Gastroesophageal sphincter (tissue), 4 donors: Measurements from ENCODE around the gene MYZAP. TPM values are rescaled to one million over a fixed set of nuclear protein-coding genes. Genes with fewer than 3 reads are reported as not detected.

Experiments
- ATAC-seq: fragments of 150-250 bp; one replicate; pipeline ENCODE4 v1.9.1; 2016; ENCODE audit warnings: mild to moderate bottlenecking, moderate library complexity
- H3K27ac ChIP-seq, 4 donors: fragments of 200-600 bp; sonication (generic) in 3 of 4; 1 replicate in 3 of 4; 2 replicates in 1 of 4; pipeline ENCODE4 v1.5.1; 2016 to 2019
- H3K27me3 ChIP-seq: fragments of 200-600 bp; sonication (generic); one replicate; pipeline ENCODE4 v1.5.1; 2019
- H3K36me3 ChIP-seq, 2 donors: fragments of 200-600 bp; sonication (generic); one replicate each; pipeline ENCODE4 v1.5.1; 2019; ENCODE audit warnings: control low read depth in 1 of 2
- H3K4me1 ChIP-seq, 3 donors: fragments of 200-600 bp; sonication (generic); 1 replicate in 2 of 3; 2 replicates in 1 of 3; pipeline ENCODE4 v1.5.1; 2016 to 2019; ENCODE audit warnings: control low read depth in 2 of 3
- H3K4me3 ChIP-seq, 2 donors: fragments of 200-600 bp; sonication (generic); one replicate each; pipeline ENCODE4 v1.5.1; 2019; ENCODE audit warnings: mild to moderate bottlenecking in 1 of 2, moderate library complexity in 1 of 2
- H3K9me3 ChIP-seq, 3 donors: fragments of 200-600 bp; sonication (generic); one replicate each; pipeline ENCODE4 v1.5.1; 2017 to 2019; ENCODE audit warnings: control low read depth in 2 of 3
- CTCF ChIP-seq, 4 experiments: fragments of 200-600 bp in 2 of 4; fragments of 450-650 bp in 2 of 4; sonication (generic) in 1 of 4; IDR thresholded peaks; one replicate each; pipeline ENCODE4 v1.5.1; 2017 to 2019; ENCODE audit warnings: antibody characterized with exemption in 4 of 4, mild to moderate bottlenecking in 2 of 4, moderate library complexity in 2 of 4
- EP300 ChIP-seq: sonication (generic); formaldehyde crosslinking; IDR thresholded peaks from one replicate; pipeline ENCODE4 v1.6.1; 2017; ENCODE audit warnings: antibody characterized with exemption, mild to moderate bottlenecking
- POLR2A ChIP-seq, 2 donors: fragments of 450-650 bp; IDR thresholded peaks; one replicate each; pipeline ENCODE4 v1.6.1; 2017; ENCODE audit warnings: antibody characterized with exemption in 2 of 2, mild to moderate bottlenecking in 2 of 2, moderate library complexity in 1 of 2
- POLR2AphosphoS5 ChIP-seq: sonication (generic); formaldehyde crosslinking; IDR thresholded peaks from one replicate; pipeline ENCODE4 v1.6.1; 2017; ENCODE audit warnings: antibody characterized with exemption
- WGBS, 2 donors: methylation state at CpG; one replicate each; pipeline ENCODE4 v1.1.5; 2018; ENCODE audit warnings: low coverage in 1 of 2; 5-methylcytosine and 5-hydroxymethylcytosine counted together
- total RNA-seq, 4 donors: library from RNA; depleted of rRNA; stranded (reverse); fragments of >200 nt; gene quantifications; one replicate each; pipeline ENCODE4 v1.1.0, GENCODE V29; 2016

MYZAP gene
- total RNA-seq, 4 donors from 2014 or later, result 13.6 to 299 (median 190) TPM

- Histone ChIP-seq H3K27me3 (no peaks in the 10 kb centered on the region), H3K4me3 (no peak overlapping the region), H3K36me3 (peaks cover 0 to 43% of the 10 kb centered on the region in 2 donors), H3K27ac (no peak overlapping the region), H3K9me3 (no peaks in the 10 kb centered on the region), H3K4me1 (peaks cover 0 to 25% (median 4%) of the 10 kb centered on the region in 3 donors)
- no peak for ATAC-seq
- TF ChIP-seq EP300 (no peak), POLR2AphosphoS5 (no peak), CTCF (IDR thresholded peaks at IDR 0.05) (no peak), POLR2A (IDR thresholded peaks at IDR 0.05) (no peak)
- 92% methylated on average over 1 of the region's 1 CpG; no CpG with 5 or more reads in 1 of the 2 donors for WGBS, 2 donors
Measured at GRCh38 chr15:57618325-57618724, 26.6 kb downstream of the MYZAP start.

- 72 to 95% methylated on average over 2 to 3 of the region's 3 CpGs for whole genome bisulfite sequencing, 2 donors
- H3K9me3 ChIP-seq, result no peaks in the 10 kb centered on the region
- TF ChIP-seq POLR2AphosphoS5, result no peak
- TF ChIP-seq POLR2A (IDR thresholded peaks at IDR 0.05), result no peak
- TF ChIP-seq CTCF (IDR thresholded peaks at IDR 0.05), result no peak
- H3K4me1 ChIP-seq, result peaks cover 0 to 25% (median 4%) of the 10 kb centered on the region in 3 donors
- no peaks in the 10 kb centered on the region for H3K27me3 ChIP-seq
- H3K27ac ChIP-seq, result no peak overlapping the region
- peaks cover 0 to 57% of the 10 kb centered on the region in 2 donors for H3K36me3 ChIP-seq
- ATAC-seq, result no peak
- H3K4me3 ChIP-seq, result no peak overlapping the region
Measured at GRCh38 chr15:57619746-57620145, 28.0 kb downstream of the MYZAP start.

GRCh38 chr15:57624730-57625129 lies 33.0 kb downstream of the MYZAP start:
- WGBS, 2 donors, result 67 to 90% methylated on average over 1 to 2 of the region's 4 CpGs
- Histone ChIP-seq H3K9me3 (no peaks in the 10 kb centered on the region), H3K4me3 (no peak overlapping the region), H3K4me1 (peaks cover 0 to 9% (median 2%) of the 10 kb centered on the region in 3 donors), H3K36me3 (peaks cover 0 to 83% of the 10 kb centered on the region in 2 donors), H3K27me3 (no peaks in the 10 kb centered on the region), H3K27ac (no peak overlapping the region)
- no peak for ATAC-seq
- TF ChIP-seq POLR2A (IDR thresholded peaks at IDR 0.05), result no peak
- no peak for TF ChIP-seq EP300
- TF ChIP-seq POLR2AphosphoS5, result no peak

- WGBS, 2 donors, result 62 to 80% methylated on average over 8 to 10 of the region's 10 CpGs
- Histone ChIP-seq H3K27ac (no peak overlapping the region), H3K4me1 (peaks cover 0 to 12% (median 2%) of the 10 kb centered on the region in 3 donors), H3K27me3 (no peaks in the 10 kb centered on the region), H3K4me3 (no peak overlapping the region), H3K9me3 (no peaks in the 10 kb centered on the region), H3K36me3 (peaks cover 0 to 86% of the 10 kb centered on the region in 2 donors)
- ATAC-seq, result no peak
- TF ChIP-seq POLR2A (IDR thresholded peaks at IDR 0.05), result no peak
- no peak for TF ChIP-seq POLR2AphosphoS5
- no peak for TF ChIP-seq CTCF (IDR thresholded peaks at IDR 0.05)
- no peak for TF ChIP-seq EP300
Measured at GRCh38 chr15:57625703-57626448, 34.2 kb downstream of the MYZAP start.

GRCh38 chr15:57626713-57627440 lies 35.2 kb downstream of the MYZAP start:
- Histone ChIP-seq H3K4me1 (peaks cover 0 to 19% (median 2%) of the 10 kb centered on the region in 3 donors), H3K27me3 (no peaks in the 10 kb centered on the region), H3K27ac (peak overlapping the region in 1 of 4 donors; percentile 11), H3K9me3 (no peaks in the 10 kb centered on the region), H3K36me3 (peaks cover 0 to 95% of the 10 kb centered on the region in 2 donors), H3K4me3 (no peak overlapping the region)
- no peak for ATAC-seq
- 28 to 61% methylated on average over 3 to 6 of the region's 8 CpGs for WGBS, 2 donors
- TF ChIP-seq EP300 (no peak), POLR2A (IDR thresholded peaks at IDR 0.05) (no peak), CTCF (IDR thresholded peaks at IDR 0.05) (no peak), POLR2AphosphoS5 (no peak)
